Suppressor macrophage treated with lipopolysaccharide for 4 hours (primary cell): ENCODE measurements around the gene DHRS7B.
A peak's percentile ranks its signal among the peaks of the same experiment; 100 is the strongest.
"Not testable (repeated sequence)": the region's sequence is repeated elsewhere in the genome, so short reads cannot be mapped to it uniquely, and the experiment has no call there.

Experiments
- DNase-seq: peaks from one replicate; pipeline ENCODE4 v3.0.0-alpha.2; 2020

DHRS7B gene

DNA sequence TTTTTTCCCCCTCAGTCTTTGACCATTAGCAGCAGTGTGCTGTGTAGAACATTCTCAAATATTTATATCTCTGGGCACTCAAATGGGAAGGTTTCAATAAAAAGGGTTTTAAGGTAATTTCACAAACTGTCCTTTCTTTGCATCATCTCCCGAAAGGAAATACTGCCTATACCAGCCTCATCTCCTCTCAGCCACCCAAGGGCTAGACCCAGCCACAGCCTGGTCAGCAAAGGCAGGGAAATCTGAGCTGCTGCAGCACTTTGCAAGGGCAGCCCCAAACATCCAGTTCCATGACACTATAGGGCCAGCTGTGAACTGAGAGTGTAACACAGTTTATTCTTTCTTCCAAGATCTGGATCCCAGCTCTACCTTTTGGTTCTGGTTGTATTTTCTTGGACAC lies 58.3 kb downstream of the DHRS7B start:
- DNase-seq, result no peak

DNA sequence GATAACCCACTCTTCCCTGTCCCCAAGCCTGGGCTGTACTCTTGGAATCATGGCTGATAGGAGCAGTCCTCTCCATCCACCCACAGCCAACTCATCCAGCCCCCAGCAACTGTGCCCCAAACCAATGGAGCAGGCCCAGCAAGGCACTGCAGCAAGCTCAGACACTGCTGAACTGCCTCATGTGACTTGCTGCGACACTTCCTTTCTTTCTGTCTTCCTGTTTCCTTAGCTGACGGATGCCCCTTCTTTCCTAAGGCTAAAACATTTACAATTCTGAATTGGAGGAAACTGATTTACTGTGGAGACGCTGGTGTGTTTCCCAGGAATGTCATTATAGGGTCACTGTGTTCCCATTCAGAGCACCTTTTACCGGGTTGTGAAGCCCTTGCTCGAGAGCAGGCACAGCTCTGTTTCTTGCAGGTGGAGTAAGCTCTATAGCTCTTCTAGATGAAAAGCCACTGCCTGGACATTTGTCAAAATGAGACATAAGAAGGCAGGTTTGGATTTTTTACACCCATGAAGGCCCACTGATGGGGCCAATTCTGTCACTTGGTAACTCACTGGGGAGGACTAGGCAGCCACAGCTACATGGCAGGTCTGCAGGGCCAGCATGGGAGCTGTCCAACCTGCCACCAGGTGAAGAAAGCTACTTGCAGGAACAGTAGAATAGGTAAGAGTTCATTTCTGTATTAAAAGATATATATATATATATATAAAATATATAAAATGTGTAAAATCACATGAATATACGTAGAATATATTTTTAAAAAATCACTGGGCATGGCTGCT lies 59.8 kb downstream of the DHRS7B start:
- DNase-seq, result peak; percentile 35

DNA sequence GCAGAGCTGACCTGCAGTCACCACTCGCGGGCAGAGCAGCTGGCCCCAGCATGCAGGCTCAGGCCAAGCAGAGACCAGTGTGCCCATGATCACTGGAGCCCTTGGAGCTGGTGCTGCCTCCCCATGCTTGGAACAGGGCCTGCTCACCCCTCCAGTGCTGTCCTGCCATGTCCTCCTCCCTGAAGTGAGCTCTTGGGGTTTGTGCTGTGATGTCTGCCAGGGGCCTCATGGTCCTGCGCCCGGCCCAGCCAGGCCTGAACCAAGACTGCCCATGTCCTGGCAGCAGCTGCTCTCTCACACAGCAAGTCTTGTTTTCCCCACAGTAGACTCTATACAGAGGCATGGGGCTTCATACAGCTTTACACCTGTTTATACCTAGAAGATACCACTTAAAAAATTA lies 62.6 kb downstream of the DHRS7B start:
- DNase-seq, result no peak

DNA sequence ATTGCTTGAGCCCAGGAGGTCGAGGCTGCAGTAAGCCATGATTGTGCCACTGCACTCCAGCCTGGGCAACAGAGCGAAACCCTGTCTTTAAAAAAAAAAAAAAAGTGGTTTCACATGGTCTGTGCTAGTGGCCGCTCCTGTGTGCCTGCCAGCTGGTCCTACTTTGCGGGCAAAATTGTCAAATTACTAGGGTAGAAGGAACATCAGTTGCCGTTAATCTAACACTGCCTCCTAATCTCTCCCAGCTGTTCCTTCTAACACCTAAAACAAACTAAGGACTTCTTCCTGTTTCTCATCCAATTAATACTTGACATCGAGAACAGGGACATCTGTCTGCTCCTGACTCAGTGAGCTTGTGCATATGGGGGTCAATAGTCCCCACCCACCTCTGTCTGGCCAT lies 63.3 kb downstream of the DHRS7B start:
- DNase-seq, result no peak

DNA sequence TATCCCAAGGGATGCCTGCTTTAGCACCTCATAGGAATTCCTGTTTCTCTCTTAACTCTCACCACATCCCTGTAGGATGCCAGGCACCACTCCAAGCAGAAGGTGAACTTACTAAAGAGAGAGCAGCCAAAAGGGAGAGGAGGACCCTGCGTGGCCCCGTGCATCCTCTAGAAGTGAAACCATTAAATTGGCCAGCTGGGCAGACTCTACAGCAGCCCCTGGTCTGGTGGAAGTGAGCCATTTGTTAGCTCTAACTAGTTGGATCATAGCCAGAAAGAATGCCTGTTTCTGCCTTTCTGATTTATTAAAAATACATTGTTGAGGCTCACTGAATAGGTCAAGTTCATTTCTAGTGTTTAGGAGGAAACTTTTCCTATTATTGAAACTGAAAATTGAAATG lies 64.9 kb downstream of the DHRS7B start:
- DNase-seq, result peak; percentile 46

DNA sequence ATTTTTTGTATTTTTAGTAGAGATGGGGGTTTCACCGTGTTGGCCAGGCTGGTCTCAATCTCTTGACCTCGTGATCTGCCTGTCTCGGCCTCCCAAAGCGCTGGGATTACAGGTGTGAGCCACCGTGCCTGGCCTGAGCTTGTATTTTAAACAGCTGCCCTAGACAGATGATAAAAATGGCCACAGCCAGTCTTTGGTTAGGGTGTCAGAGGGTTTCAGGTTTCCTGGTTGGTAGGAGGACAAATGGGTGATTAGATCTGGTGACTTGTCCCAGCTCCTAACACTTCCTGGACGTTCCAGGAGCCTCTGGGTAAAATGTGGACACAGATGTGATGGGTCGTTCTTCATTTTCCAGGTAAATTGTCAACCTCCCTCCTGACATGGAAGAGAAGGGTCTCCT lies 65.7 kb downstream of the DHRS7B start:
- not testable (repeated sequence) for DNase-seq

DNA sequence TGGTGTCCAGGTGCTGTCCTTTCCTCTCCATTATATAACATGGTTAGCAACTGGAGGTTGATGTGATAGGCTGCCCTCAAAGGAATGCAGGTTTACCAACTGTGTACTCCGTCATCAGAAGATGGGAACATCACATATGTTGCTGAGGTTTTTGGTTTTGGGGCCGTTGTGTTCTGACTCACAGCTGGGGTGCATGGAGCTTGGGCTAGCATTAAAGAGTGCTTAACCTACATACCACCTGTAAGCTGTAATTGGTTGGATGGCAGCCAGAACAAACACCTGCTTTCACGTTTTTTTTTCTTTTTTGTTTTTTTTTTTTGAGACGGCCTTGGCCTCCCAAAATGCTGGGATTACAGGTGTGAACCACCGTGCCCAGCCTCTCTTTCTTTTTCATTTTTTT lies 66.3 kb downstream of the DHRS7B start:
- no peak for DNase-seq

DNA sequence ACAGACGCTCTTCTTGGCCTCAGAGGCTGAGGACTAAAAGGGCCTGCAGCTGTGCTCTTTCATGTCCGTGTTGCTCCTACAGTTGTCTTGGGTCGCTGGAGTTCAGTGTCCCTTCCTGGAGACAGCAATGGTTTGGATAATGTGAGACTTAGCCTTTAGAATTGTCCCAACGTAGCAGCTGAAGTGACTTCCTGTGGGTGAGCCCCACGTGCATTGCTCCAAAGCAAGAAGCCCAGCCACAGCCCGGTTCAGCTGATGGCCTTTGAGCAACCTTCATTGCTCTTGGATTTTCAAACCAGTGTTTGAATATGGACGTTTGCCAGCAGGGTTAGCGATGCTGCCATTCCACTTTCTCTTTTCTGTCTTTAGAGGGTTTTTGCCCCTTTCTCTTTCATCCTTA lies 67.5 kb downstream of the DHRS7B start:
- DNase-seq, result no peak

DNA sequence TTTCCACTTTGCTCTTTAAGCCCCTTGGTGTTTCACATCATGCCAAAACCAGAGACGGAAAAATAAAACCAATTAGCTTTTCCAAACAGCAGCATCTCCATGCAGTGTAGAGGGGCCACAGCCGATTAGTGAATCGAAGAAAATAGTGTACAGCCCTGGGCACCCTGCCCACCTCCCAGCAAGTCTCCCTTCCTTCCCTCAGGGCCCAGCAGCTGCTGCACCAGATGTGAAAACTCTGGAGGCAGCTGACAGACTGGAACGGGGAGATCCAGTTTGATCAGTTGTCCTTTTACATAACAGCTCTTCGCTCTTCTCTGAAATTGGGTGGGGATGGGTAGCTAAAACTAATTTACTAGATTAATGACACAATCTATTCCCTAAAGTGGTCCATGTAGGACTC lies 67.9 kb downstream of the DHRS7B start:
- no peak for DNase-seq

DNA sequence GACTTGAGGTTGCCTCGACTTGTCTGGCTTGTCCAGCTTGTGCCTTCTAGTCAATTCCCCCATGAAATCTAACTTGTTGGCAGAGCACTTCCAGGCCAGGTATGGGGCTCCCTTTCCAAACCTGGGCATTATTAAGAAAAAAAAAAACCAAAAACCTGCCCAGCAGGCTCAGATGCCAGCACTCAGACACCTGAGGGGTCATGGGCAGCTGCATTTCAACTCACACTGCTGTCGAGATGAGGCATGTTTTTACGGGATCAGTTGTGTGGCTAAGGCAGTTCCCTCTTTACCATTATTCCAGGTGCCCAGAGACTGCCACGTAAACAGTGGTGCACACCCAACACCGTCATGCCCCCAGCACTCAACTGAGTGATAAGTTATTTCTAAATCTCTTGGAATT lies 69.4 kb downstream of the DHRS7B start:
- DNase-seq, result no peak

DNA sequence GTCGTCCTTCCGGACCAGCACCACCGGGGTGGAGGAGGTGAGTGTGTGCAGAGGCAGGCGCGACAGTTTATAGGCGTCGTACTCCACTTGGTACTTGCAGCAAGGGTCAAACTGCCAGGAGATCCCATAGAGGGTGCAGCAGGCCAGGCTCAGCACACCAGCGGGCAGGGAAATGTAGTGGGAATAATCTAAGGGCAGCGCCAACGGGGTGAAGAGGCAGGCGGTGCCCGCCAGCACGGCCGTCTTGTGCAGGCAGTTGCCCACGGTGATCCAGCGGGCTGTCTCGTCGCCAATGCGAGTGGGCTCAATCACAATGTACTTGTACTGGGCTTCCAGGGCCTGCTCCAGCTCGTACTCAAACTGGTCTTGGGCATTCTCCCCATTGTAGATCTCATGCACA lies 71.6 kb downstream of the DHRS7B start:
- DNase-seq, result no peak

DNA sequence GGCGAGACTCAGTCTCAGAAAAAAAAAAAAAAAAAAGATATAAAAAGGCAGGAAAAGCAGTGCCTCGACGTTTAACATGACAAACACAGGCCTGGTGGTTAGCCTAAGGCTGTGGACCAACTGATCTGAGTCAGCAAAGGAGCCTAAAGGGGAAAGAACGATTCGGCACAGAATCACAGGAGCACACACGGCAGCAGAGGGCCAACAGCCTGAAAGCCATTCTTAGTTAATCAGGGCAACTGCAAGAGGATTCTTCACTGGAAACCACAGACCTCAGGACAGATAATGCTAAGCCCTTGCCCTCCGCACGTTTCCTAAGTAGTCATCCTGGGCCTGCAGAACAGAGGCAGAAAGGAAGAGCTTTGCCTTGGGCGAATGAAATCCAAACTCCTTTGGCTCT lies 72.5 kb downstream of the DHRS7B start:
- no peak for DNase-seq

DNA sequence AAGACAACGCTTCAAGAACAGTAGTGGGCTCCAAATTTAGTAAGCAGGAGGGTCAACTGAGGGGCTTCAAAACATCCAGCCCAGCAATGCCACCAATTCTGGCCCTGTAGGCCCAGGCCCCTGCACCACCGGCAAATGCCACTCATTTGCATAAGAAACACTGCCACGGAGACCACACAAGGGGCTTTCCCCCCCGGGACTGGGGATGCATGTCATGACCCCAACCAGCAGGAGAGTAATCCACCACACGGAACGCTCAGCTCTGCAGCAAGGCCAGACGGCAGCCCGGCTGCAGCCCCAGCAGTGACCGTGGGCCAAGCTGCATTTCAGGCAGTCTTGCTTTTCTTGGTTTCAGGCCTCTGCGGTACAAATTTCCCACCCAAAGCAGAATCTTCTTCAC lies 73.1 kb downstream of the DHRS7B start:
- no peak for DNase-seq

DNA sequence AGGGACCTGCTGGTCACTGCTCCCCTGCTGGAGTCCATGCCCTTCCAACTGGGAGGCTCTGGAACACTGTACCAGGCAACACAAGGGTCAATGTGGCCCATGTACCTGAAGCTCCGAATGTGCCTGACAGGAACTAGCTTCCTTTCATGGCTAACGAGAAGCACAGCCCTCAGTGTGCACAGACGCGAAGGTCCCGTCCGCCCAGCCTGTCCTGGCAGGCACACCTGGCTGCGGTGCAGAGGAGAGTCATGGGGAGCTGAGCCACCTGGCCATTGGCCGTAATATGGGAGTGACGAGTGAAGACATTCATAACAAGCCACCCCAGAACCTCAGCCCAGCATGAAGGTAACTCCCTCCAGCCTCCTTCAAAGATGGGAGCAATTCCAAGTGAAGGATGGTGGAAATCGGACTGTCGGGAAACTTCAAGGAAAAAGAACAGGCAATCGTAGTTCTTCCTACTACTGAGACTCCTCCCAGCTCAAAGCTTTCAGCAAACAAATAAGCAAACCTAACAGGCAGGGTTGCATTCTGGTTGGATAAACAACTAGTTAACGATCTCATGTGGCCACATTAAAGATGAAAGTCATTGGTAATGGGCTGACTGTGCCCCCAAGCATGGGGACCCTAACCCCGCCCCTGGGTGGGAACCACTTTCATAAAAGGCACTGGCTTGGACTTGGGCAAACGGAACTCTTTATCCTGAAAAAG lies 74.0 kb downstream of the DHRS7B start:
- DNase-seq, result no peak

DNA sequence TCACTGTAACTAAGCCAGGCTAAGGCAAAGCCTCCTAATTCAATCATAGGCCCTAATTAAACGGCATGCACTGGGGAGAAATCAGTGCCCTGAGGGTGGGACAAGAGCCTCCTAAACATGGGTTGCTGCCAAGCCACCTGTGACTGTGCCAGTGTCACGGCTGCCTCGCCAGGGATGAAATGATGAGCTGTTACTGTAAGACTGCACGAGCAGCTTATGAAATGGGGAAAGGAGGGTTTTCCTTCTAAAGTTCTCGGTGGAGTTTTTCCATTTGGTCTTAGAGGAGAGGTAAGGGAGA lies 74.5 kb downstream of the DHRS7B start:
- DNase-seq, result no peak

DNA sequence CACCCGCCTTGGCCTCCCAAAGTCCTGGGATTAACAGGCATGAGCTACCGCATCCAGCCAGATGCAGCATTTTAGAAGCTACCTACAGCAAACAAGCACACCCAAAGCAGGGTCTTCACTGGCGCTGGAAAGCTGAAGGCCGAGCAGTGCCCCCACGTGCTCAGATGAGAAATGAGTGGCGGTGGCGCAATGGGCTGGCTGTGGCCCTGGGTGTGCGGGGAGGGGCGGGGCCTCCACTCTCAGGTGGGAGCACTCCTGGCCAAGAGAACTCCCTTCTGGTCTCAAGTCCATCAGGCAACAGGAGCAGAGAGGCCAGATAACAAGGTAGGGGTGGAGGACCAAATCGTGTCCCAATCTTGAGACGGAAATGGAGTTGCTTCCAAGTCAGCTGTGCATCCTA lies 75.1 kb downstream of the DHRS7B start:
- no peak for DNase-seq

DNA sequence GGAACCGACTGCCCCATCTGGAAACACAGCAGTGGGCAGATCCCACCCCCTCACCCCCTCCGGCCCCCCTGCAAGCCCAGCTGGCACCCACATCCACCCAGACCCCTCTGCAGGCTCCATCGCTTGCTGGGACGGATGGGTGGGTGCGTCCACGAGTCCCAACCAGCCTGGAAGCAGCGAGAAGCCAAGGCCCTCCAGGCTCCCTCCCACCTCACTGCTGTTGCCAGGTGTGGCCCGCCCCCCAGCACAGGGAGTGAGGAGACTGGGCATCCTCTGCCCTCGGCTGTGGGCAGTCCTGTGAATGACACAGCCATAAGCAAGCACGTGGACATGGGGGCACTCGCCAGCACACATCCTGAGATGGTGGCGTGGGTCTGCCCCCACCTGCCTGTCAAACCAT lies 75.7 kb downstream of the DHRS7B start:
- no peak for DNase-seq

DNA sequence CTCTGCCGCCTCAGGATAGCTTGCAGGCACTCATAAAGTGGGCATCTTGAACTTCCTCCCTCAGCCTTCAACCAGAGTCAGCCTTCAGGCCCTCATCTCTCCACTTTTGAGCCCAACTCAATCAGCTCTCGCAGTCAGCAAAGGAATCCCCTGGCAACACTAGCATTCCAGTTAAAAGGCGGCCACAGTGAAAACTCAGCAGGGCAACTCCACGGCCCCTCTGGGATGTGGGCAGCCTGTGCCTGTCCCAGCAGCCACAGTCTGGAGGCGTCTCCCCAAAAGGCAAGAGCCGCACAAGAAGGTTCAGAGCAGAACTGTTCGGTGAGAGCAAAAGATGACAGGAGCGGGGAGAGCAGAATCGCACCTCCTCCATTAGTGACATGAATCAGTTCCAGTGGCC lies 78.2 kb downstream of the DHRS7B start:
- DNase-seq, result no peak

DNA sequence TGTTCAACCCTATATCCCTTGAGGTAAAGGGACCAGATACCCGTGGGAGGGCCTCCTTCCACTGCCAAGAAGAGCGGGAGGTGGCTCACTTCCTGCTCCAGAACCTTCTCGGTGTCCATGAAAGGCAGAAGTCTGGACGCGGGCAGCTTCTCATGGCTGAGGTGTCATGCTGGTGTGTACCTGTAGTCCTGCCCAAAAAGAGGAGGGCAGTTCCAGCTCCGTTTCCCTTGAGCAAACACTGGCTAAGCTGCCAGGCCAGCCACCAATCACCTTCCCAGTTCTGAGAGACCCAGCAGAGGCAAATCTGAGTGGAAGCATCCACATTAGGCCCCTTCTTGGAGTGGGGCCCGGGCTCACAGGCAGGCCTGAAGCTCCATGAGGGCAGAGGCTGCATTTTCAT lies 81.6 kb downstream of the DHRS7B start:
- DNase-seq, result no peak

DNA sequence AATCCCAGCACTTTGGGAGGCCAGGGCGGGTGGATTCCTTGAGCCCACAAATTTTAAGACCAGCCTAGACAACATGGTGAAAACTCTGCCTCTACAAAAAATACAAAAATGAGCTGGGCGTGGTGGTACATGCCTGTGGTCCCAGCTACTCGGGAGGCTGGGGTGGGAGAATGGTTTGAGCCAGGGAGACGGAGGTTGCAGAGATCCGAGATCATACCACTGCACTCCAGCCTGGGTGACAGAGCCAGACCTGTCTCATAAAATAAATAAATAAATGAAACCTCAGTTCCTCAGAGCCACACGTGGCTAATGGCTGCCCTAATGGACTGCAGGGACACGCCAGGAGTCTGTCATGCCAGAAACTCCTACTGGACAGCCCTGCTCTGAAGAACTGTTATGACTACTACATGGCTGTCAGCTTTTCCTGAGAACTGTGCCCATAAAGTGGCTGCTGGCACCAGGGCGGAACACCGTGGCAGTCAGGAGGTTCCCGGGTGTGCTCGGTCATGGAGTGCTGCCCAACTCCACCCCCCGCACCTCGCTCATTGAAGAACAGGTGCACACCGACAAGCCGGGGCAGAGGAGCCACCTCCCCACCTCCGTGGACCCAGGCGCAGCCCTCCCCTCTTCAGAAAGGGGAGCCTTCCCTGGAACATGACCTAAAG lies 82.9 kb downstream of the DHRS7B start:
- DNase-seq, result no peak

DNA sequence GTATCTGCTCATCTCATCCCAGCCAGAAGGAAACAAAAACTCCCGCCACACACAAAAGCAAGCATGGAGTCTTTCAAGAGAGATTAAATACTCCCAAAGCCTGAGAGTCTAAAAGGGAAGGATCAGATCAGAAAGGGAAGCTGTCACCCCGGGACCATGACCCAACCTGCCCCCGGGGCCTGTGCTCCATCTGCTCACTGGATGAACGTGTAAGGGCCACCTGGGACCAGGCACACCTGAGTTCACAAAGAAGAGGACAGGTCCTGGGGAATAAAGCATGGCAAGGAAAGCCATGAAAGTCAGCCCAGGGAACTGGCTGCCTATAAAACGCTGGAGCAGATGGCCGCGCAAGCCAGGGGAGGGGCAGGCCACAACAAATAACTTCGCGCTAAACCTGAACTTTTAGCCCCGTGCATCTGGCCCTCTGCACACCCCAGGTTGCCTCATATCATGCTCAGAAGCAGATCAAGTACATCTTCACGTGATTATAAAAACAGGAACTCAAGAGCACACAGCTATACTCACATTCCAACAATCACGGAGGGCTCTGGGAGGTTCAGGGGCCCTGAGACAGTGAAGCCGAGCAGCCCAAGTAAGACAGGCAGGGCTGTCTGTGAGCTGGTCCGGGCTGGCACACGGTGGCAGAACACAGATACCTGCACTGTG lies 83.8 kb downstream of the DHRS7B start:
- peak; percentile 30 for DNase-seq

DNA sequence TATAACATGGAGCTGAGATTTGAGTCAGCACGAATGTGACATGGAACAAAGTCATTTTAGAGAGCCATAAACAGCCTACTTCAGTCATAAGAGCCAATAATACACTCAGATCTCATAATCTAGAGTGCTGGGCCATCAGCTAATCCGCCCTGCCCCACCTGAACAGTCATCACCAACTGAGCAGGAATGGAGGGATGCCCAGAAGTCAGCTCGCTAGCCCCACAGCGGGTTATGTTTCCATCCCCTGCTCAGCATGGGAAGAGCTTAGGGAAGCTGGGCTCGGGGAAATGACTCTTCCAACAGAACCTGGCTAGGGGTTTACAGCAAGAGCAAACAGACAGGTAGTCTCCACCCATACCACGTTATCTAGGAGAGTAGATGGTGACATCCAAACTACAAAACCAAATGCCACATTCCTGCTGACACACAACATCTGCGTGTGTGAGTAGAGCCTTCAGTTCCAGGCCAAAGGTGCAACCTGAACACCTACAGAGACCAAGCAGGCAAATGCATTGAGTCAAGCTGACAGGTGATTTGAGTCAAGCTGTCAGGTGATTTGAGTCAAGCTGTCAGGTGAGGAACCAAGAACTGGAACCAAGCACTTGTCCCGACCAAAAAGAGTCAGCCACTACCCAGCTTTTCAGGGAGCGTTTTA lies 85.2 kb downstream of the DHRS7B start:
- DNase-seq, result no peak
